Measurements from ENCODE around the gene CALML4. TPM values are rescaled to one million over a fixed set of nuclear protein-coding genes. Genes with fewer than 3 reads are reported as not detected.
"Not testable (repeated sequence)": the region's sequence is repeated elsewhere in the genome, so short reads cannot be mapped to it uniquely, and the experiment has no call there.

CALML4 gene
- total RNA-seq, 1 donor, result 2.2 TPM

GRCh38 chr15:68228143-68228970 is 23.2 kb upstream of the CALML4 start:
- Histone ChIP-seq H3K27me3 (ENCODE audit: insufficient read depth, low read length) (no peaks in the 10 kb centered on the region), H3K4me1 (ENCODE audit: insufficient read depth, low read length) (peaks cover 19% of the 10 kb centered on the region), H3K4me2 (ENCODE audit: insufficient read depth, low read length) (peak overlapping the region; percentile 96), H3K27ac (ENCODE audit: low read depth, low read length) (peak overlapping the region; percentile 66), H3K36me3 (ENCODE audit: insufficient read depth, low read length) (no peaks in the 10 kb centered on the region), H3K9me3 (ENCODE audit: low read depth, low read length) (no peaks in the 10 kb centered on the region), H2AFZ (ENCODE audit: low read length) (peak overlapping the region; percentile 91), H3K4me3 (ENCODE audit: insufficient read depth, low read length) (peak overlapping the region; percentile 80), H3K79me2 (ENCODE audit: insufficient read depth, low read length) (peaks cover 57% of the 10 kb centered on the region), H4K20me1 (ENCODE audit: insufficient read depth, low read length) (peaks cover 10% of the 10 kb centered on the region)
- peak; percentile 35 for DNase-seq (ENCODE audit: insufficient read length, low spot score, missing footprints)
- TF ChIP-seq CTCF (IDR thresholded peaks at IDR 0.05; ENCODE audit: extremely low read depth, low read depth, low read length), result no peak

GRCh38 chr15:68227643-68228142 is 22.6 kb upstream of the CALML4 start:
- Histone ChIP-seq H3K27ac (ENCODE audit: low read depth, low read length) (no peak overlapping the region), H4K20me1 (ENCODE audit: insufficient read depth, low read length) (peaks cover 10% of the 10 kb centered on the region), H3K4me1 (ENCODE audit: insufficient read depth, low read length) (peaks cover 19% of the 10 kb centered on the region), H3K4me3 (ENCODE audit: insufficient read depth, low read length) (peak overlapping the region; percentile 80), H3K27me3 (ENCODE audit: insufficient read depth, low read length) (no peaks in the 10 kb centered on the region), H3K4me2 (ENCODE audit: insufficient read depth, low read length) (peak overlapping the region; percentile 96), H3K36me3 (ENCODE audit: insufficient read depth, low read length) (no peaks in the 10 kb centered on the region), H2AFZ (ENCODE audit: low read length) (no peak overlapping the region), H3K9me3 (ENCODE audit: low read depth, low read length) (no peaks in the 10 kb centered on the region), H3K79me2 (ENCODE audit: insufficient read depth, low read length) (peaks cover 62% of the 10 kb centered on the region)
- peak; percentile 64 for DNase-seq (ENCODE audit: insufficient read length, low spot score, missing footprints)
- no peak for TF ChIP-seq CTCF (IDR thresholded peaks at IDR 0.05; ENCODE audit: extremely low read depth, low read depth, low read length)

GRCh38 chr15:68225442-68225841 is 20.3 kb upstream of the CALML4 start:
- H2AFZ ChIP-seq (ENCODE audit: low read length); H3K4me3 ChIP-seq (ENCODE audit: insufficient read depth, low read length); H3K9me3 ChIP-seq (ENCODE audit: low read depth, low read length); H3K27ac ChIP-seq (ENCODE audit: low read depth, low read length); H4K20me1 ChIP-seq (ENCODE audit: insufficient read depth, low read length); H3K27me3 ChIP-seq (ENCODE audit: insufficient read depth, low read length); H3K36me3 ChIP-seq (ENCODE audit: insufficient read depth, low read length); DNase-seq (ENCODE audit: insufficient read length, low spot score, missing footprints); H3K4me2 ChIP-seq (ENCODE audit: insufficient read depth, low read length): not testable (repeated sequence)
- Histone ChIP-seq H3K79me2 (ENCODE audit: insufficient read depth, low read length) (peaks cover 64% of the 10 kb centered on the region), H3K4me1 (ENCODE audit: insufficient read depth, low read length) (peaks cover 19% of the 10 kb centered on the region)

- Histone ChIP-seq H2AFZ (ENCODE audit: low read length) (no peak overlapping the region), H3K36me3 (ENCODE audit: insufficient read depth, low read length) (no peaks in the 10 kb centered on the region), H3K27ac (ENCODE audit: low read depth, low read length) (no peak overlapping the region), H4K20me1 (ENCODE audit: insufficient read depth, low read length) (peaks cover 10% of the 10 kb centered on the region), H3K27me3 (ENCODE audit: insufficient read depth, low read length) (no peaks in the 10 kb centered on the region), H3K4me3 (ENCODE audit: insufficient read depth, low read length) (no peak overlapping the region), H3K79me2 (ENCODE audit: insufficient read depth, low read length) (peaks cover 72% of the 10 kb centered on the region), H3K9me3 (ENCODE audit: low read depth, low read length) (no peaks in the 10 kb centered on the region), H3K4me2 (ENCODE audit: insufficient read depth, low read length) (no peak overlapping the region), H3K4me1 (ENCODE audit: insufficient read depth, low read length) (peaks cover 12% of the 10 kb centered on the region)
- no peak for DNase-seq (ENCODE audit: insufficient read length, low spot score, missing footprints)
- no peak for TF ChIP-seq CTCF (IDR thresholded peaks at IDR 0.05; ENCODE audit: extremely low read depth, low read depth, low read length)
Measured at GRCh38 chr15:68224546-68225250, 19.6 kb upstream of the CALML4 start.
